Stimulated activated CD4-positive, alpha-beta T cell treated with anti-CD3 and anti-CD28 coated beads, Interleukin-4, amount 100 ng/mL, for 4 hours (primary cell): ENCODE measurements around the gene MYCT1.

Source experiments
- DNase-seq, 2 experiments: peaks; one replicate each; pipeline ENCODE4 v3.0.0-alpha.2; 2020

Gene MYCT1

DNA sequence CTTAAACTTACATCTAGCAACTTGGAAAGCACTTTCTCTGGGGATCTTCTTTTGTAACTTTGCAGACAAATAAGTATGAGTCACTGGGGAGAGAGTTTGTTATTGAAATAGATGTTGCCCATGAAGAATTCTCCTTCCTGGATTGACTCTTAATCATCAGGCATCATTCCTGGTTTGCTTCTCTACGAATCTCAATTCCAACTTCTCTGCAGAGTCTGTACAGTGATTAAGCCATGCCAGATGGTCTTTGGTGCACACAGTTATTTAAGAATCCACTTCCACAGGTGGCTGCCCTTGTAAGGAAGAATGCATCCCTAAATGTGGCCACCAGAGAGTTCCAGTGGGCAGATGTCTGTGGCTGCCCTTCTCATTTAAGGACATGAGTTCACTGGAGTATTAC lies 25.7 kb downstream of the MYCT1 start:
- no peak for DNase-seq

DNA sequence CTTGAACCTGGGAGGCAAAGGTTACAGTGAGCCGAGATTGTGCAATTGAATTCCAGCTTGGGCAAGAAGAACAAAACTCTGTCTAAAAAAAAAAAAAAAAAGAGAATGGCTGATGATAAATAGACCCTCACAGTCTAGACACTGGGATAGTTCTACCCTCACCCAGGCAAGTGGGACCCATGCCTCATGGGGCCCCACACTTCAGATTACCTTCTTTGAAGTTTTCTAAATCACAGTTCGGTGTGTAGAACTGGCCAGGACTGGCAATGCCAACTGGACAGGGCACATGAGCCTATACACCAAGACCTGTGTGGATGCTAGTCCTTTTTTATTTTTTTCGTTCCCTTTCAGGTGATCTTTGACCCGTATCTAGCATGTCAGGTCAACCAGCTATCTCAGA lies 28.6 kb downstream of the MYCT1 start:
- no peak for DNase-seq

DNA sequence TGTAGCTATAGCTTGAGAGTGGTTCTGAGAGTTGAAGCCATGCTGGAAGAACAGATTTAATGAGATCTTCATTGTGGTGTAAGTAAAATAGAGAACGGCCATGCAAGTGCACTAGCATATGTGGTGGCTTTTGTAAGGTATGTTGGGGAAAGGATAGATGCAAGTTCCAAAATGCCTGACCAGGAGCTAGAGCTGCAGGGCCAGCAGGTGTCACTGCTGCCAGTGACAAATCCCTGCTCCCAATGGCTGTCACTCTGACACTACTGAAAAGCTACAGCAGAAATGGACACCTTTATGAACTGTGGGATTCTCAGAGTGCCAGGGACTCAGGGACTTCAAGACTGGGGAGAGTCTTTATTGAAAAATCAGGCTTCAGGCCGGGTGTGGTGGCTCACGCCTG lies 29.8 kb downstream of the MYCT1 start:
- DNase-seq, result no peak

DNA sequence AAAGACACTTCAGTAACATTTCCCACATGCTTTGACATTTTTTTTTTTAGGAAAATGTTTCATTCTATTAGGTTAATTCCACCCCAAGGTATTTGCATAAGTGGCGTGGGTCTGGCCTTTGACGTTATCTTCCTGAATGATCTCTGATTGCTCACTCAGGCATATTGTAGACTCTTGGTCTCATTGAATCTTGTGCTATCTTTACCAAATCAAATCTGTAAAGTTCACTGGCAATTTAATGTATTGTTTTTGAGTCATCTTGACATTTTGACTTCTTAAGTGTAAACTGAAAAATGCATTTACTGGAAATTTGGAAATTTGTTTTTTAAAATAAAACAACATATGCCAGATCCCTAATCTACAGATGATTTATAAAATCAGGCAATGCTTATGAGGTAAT lies 36.9 kb downstream of the MYCT1 start:
- no peak for DNase-seq

DNA sequence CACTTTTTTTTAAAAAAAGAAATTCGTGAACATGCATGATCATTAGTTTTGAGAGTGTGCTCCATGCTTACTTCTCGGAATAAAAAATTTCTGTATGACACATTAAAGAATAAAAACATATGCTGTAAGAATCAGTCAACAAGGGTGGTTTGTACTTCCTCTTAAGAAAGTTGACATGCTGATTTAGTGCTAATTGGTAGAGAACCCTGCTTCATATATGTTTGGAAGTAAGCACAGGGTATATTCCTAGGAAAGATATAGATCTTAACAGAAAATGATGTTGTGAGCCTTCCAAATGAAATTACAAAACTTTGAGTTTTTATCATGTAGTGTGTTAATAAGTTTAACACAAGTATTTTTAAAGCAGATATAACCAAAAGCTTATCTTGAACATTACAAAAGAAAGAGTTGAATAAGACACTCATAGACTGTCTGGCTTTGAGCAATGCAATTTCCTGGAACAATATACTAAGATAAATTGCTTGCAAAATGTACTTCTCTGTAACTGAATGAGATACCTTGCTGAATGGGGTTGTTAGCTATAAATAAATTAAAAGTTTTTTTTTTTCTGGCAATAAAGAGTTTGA lies 39.1 kb downstream of the MYCT1 start:
- no peak for DNase-seq

DNA sequence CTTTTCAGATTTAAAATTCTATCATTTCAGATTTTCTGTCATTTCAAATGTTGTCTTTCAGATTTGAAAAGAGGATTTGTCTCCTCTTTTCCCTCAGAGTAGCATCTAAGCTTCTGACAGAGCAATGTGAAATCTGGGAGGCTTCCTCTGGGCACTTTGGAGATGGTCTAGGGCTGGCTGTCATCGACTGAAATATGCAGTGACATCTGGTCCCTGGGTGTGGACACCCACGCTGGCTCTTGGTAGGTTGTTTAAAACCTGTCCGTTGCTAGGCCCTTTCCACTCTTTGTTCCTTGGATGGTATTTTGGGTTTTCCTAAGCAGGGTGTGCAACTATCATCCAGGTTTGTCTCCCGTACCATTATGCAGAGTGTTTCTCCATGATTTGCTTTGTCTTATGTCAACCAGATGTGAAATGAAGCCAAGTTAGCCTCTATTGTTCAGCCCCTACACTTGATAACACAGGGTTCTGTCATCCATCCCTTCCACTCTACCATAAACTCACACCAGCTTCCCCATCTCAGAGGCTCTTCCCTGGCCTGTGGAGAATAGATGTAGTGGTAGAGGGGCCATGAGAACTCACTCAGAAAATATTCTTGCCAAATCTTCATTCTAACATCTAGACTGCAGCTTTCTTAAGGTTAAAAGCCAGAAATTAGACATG lies 47.9 kb downstream of the MYCT1 start:
- DNase-seq, result no peak

DNA sequence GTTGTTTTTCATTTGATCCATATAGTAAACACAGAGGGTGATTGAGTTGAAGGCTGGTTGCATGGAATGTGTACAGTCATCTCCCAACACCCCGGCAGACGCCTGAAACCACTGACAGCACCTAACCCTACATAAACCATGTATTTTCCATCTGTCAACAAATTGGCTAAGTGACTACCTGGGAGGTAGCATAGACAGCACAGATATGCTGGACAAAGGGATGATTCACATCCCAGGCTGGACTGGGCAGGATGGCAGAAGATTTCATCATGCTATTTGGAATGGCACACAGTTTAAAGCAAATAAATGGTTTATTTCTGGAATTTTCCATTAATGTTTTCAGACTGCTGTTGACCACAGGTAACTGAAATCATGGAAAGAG lies 48.5 kb downstream of the MYCT1 start:
- no peak for DNase-seq

DNA sequence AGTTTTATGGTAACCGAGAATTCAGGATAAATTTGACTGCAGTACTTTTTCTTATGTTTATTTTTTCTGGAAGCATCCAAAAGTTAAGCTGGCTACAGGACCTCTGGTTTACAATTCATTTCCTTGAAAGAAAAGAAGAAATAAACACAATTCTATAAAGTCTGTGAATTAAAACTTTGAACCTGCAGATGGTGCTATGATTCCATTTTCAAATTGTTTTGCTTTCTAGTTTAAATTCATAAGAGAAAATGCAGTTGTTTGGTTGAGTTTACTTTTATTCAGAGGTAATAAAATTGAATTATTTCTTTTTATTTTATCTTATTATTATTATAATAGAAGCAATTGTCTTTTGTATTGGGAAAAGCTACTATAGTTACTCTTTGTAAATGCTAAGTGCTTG lies 51.1 kb downstream of the MYCT1 start:
- no peak for DNase-seq

DNA sequence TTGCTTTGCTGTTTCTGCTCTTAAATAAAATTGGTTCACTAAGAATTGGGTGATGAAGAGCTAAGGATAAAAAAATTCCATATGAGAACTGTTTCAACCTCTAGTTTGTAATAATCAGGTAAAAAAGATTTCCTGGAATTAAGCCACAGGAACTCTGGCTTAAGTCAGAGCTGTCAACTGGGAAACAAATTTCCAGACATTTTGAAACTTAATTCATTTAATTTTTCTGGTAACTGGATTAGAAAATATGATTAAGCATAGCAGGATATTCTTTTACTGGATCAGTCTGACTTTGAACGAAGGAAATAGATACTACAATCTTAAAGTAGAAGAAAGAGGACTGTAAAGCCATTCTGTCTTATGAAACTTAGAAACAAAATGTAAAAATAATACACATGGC lies 51.6 kb downstream of the MYCT1 start:
- DNase-seq, result no peak

DNA sequence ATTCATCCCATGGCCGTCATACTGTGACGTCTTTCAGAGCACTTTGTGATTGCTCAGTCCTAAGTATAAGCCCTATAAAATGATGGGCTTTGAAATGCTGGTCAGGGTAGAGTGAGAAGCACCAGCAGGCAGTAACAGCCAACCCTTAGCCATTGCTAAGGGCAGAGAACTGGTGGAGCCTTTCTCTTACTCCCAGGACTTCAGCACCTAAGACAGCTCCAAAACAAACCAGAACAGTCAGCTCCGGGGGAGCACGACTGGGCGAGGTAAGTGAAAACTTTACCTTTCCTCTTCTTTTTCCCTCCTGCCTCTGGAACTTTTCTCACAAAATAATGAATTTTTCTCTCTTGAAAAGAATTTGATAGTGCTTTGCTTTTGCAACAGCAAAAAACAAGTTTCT lies 53.0 kb downstream of the MYCT1 start, which contains the start of gene VIP:
TSS of gene VIP (plus strand) at position 104 of the 400 bp plus-strand sequence. CDS start 1,381 bp downstream, outside the sequence.
- no peak for DNase-seq

DNA sequence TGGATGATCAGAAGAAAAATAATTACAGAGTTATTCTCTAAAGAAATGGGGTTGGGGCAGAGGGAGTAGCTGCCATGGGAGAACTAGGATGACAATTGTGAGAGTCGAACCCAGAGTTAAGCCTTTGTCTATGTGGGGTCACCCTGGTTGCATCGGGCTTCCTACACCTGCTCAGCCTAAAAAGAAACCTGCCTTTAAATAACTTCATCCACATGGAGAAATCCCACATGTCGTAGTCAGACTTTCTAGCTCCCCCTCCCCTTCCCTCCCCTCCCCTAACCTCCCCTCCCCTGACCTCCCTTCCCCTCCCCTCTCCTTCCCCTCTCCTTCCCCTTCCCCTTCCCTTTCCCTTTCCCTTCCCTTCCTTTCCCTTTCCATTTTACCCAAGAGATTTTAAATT lies 67.6 kb downstream of the MYCT1 start:
- no peak for DNase-seq

DNA sequence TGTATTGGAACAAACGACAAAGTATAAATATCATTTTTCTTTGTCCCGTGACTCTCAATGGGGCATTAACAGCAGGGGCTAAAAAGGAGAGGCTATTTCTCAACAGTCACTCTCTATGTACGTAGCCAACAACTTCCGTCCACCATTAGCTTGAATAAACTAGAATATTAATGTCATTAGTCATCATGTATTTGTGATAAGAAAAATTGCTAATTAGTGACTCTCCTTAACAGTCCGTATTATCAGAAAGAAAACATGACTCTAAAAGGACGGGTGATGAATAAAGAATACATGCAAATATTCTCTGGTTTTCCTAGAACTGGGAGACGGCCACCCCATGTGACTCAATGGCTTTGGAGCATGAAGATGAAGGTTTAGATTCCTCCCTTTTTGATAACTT lies 71.5 kb downstream of the MYCT1 start:
- DNase-seq, result no peak

DNA sequence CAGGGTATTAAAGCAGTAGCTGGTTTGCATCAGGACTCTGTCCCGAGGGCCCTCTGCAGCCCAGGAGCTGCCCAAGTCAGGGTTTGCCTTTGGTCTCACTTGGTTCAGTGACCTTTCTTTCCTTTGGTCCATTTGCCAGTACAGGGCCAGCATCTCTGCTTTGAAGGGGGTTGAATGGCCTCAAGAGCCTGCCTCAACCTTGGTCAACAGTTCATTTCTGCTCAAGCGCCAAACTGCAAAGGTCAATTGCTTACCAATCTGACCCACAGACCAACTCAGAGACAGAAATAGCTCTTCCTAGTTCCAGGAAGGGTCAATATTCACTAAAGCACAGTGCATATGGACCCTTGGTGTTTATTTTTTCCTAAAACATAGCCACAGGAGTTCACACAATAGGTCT lies 72.3 kb downstream of the MYCT1 start:
- DNase-seq, result no peak

DNA sequence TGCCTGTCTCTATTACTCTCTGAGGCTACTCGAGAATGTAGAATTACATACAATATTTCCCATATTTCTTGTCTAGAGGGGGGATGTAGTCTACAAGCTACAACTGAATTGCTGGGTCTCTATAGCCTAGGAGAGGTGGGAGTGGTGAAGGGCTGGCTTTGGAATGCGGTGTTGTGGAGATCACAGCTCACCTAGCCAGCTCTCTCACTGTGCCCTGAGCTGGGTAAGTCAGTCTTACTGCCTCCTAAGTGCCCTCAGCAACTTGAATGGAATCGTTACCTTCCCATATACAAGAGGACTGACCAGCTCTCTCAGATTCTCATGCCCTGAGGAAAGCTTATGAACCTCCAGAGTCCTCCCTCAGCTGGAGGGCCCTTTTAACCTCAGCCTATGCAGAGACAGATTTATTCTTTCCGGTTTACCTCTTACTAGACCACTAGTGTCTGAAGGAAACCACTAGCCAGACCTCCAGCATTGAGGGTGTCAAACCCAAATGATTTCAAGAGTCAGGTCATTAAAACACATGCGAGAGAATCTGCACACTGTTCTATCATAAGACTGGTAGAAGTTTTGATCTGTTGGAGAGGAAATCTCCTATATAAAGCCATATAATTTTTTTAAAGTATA lies 73.5 kb downstream of the MYCT1 start:
- DNase-seq, result no peak
